ENCODE results near the gene CNFN.

DNA sequence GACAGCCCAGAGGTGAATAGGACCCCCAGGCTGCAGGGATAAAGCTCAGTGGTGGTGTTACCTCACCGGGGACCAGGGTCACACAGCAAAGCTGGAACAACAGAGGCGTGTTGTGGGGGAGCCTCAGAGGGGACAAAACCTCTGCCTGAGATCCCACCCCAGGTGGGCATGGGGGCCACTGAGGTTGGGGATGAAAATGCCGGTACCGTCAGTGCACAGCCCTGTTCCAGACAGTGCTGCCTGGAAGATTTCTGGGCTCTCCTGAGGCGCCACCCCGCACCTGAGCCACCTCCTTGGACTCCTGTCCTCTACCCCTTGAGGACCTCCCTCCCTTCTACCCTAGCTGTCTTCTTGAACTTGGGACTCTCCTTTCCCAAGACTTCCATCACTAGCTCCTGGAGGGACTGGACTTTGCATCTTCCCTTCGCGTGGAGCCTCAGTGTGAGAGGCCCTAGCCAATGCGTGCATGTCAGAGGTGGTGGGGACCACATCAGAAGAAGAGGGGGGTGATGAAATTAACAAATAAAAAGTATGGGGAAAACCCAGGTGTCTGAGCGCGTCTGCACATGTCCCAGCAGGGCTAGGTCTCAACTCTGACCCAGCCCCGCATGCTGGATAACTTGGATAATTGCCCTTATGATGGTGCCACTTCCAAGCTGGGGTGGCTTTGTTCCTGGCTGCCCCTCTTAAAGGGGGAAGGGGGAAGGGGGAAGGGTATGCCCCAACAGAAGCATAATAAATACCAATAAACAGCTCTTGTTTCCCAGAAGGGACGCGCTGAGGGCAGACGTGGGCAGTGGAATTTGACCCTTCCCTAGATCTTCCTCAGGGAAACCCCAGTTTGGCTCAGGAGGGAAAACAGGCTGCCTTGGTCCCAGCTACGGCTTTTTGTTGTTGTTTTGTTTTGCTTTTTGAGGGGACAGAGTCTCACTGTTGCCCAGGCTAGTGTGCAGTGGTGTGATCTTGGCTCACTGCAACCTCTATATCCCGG, 11.6 kb downstream of the CNFN start:
- no peak for TF ChIP-seq CTCF (IDR thresholded peaks at IDR 0.05)
- no peak for TF ChIP-seq POLR2AphosphoS5 (IDR thresholded peaks at IDR 0.05; ENCODE audit: low read depth, low read length)
- no peak for TF ChIP-seq TCF7L2 (IDR thresholded peaks at IDR 0.05; ENCODE audit: low read depth, low read length)
- TF ChIP-seq REST (IDR thresholded peaks at IDR 0.05; ENCODE audit: insufficient read depth in 1 of 2, low read depth in 2 of 2, low read length in 1 of 2), result no peak
- TF ChIP-seq SIN3A (IDR thresholded peaks at IDR 0.05; ENCODE audit: borderline replicate concordance, insufficient read depth, low read depth, low read length), result no peak

Measured in Panc1 (cell line).